Gastrocnemius medialis (tissue), 4 donors: ENCODE data around the gene SLC24A3. TPM values are rescaled to one million over a fixed set of nuclear protein-coding genes. Genes with fewer than 3 reads are reported as not detected.

ENCODE experiments used
- ATAC-seq, 2 donors: fragments of 150-250 bp; one replicate each; pipeline ENCODE4 v1.9.1; 2016
- DNase-seq, 2 donors: peaks; one replicate each; pipeline ENCODE4 v3.0.0-alpha.2; 2019
- H3K27ac ChIP-seq, 4 donors: fragments of 200-600 bp; sonication (generic); 1 replicate in 1 of 4; 2 replicates in 3 of 4; pipeline ENCODE4 v1.5.1; 2016 to 2018; ENCODE audit warnings: mild to moderate bottlenecking in 2 of 4, moderate library complexity in 1 of 4
- H3K27me3 ChIP-seq, 3 donors: fragments of 200-600 bp; sonication (generic) in 2 of 3; 1 replicate in 1 of 3; 2 replicates in 2 of 3; pipeline versions ENCODE4 v1.5.1 to v1.6.0; 2016 to 2019; ENCODE audit warnings: mild to moderate bottlenecking in 1 of 3, moderate library complexity in 1 of 3
- H3K36me3 ChIP-seq, 2 donors: fragments of 200-600 bp; sonication (generic) in 1 of 2; one replicate each; pipeline ENCODE4 v1.5.1; 2017 to 2018
- H3K4me1 ChIP-seq, 2 donors: fragments of 200-600 bp; sonication (generic) in 1 of 2; one replicate each; pipeline ENCODE4 v1.5.1; 2016 to 2017; ENCODE audit warnings: mild to moderate bottlenecking in 2 of 2
- H3K4me3 ChIP-seq, 4 donors: fragments of 200-600 bp; sonication (generic) in 3 of 4; 1 replicate in 1 of 4; 2 replicates in 3 of 4; pipeline ENCODE4 v1.5.1; 2016 to 2019; ENCODE audit warnings: mild to moderate bottlenecking in 2 of 4
- H3K9me3 ChIP-seq, 3 donors: fragments of 200-600 bp; sonication (generic) in 2 of 3; 1 replicate in 1 of 3; 2 replicates in 2 of 3; pipeline ENCODE4 v1.5.1; 2016 to 2019
- CTCF ChIP-seq, 5 experiments: fragments of 450-650 bp in 3 of 5; fragments of 200-600 bp in 2 of 5; sonication (generic) in 2 of 5; IDR thresholded peaks in 4 of 5; conservative IDR thresholded peaks in 1 of 5; 1 replicate in 4 of 5; 2 replicates in 1 of 5; pipeline ENCODE4 v1.5.1; 2016 to 2019; ENCODE audit warnings: antibody characterized with exemption in 5 of 5, mild to moderate bottlenecking in 3 of 5, moderate library complexity in 3 of 5
- POLR2A ChIP-seq, 2 donors: fragments of 450-650 bp; IDR thresholded peaks; one replicate each; pipeline ENCODE4 v1.6.1; 2017; ENCODE audit warnings: antibody characterized with exemption in 2 of 2, mild to moderate bottlenecking in 2 of 2, moderate library complexity in 2 of 2
- in situ Hi-C, 4 donors: fragments of 200-750 bp; cut with MboI; loops; one replicate each; pipeline versions ENCODE4 v1.15.0 to v1.8.0; 2017; ENCODE audit warnings: low sequenced_read_pairs in 4 of 4
- intact Hi-C: fragments of 100-400 bp; cut with DNase I; formaldehyde crosslinking; loops from one replicate; pipeline ENCODE4 v1.15.1; 2023; ENCODE audit warnings: low total_unique reads
- total RNA-seq, 4 donors: library from RNA; depleted of rRNA; stranded (reverse); fragments of >200 nt; gene quantifications; one replicate each; pipeline versions ENCODE4 v1.1.0 to v1.2.3, GENCODE V29; 2016

Gene SLC24A3
- total RNA-seq, 4 donors from 2014 or later = 3.3 to 7.8 (median 6.7) TPM

DNA sequence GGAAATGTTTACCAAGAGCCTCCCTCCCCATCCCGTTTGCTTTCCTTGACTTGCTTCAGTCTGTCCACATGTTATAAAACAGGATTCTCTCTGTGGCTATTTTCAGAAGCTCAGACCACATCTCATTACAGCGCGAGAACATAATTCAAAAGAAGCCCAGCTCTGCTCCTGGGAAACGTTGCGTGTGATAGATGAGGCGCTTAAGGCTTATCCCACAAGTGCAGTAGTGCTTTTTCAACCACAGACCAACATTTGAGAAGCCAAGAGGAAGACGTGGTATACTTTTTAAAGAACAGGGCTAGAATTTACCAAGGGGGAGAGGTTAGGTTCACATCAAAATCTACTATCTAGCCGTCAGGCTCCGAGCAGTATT, 239.5 kb downstream of the SLC24A3 start:
- H3K27ac ChIP-seq = peak overlapping the region; percentile 39 to 63 (median 51)
- ATAC-seq = peak in 1 of 2 donors; percentile 38
- intact Hi-C loops = no loop called here

DNA sequence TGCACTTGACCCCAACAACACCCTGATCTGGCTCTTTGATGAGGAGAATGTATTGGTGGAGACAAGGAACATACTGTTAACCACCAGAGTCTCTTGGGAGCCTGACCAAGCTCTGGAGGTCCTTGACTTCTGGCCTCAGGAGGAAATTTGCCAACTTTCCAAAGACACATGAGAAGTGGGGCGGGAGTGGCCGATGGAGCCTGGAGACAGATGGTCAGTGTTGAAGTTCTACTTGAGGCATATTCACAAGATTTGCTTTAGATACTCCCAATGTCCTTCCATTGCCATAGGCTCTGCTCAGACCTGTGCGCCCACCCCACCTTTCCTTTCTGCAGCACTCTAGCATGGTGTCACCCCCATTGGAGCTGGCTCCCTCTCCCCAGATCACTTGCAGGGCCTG, 241.0 kb downstream of the SLC24A3 start:
- Histone ChIP-seq H3K4me3 (no peak overlapping the region), H3K27me3 (no peaks in the 10 kb centered on the region), H3K9me3 (no peaks in the 10 kb centered on the region), H3K36me3 (no peaks in the 10 kb centered on the region), H3K4me1 (peaks cover 55 to 68% of the 10 kb centered on the region in 2 donors), H3K27ac (peak overlapping the region in 1 of 4 donors; percentile 45)
- intact Hi-C loops = no loop called here
- DNase-seq (no peak), ATAC-seq (no peak)
- in situ Hi-C loops = no loop called here
- TF ChIP-seq CTCF (IDR thresholded peaks at IDR 0.05 in 4 of 5, conservative IDR thresholded peaks at IDR 0.05 in 1 of 5) (no peak), POLR2A (IDR thresholded peaks at IDR 0.05) (no peak)

More for the DNA sequence above, 239.5 kb downstream of the SLC24A3 start:
- Histone ChIP-seq H3K9me3 (no peaks in the 10 kb centered on the region), H3K36me3 (no peaks in the 10 kb centered on the region), H3K27me3 (no peaks in the 10 kb centered on the region), H3K4me1 (peaks cover 47 to 59% of the 10 kb centered on the region in 2 donors), H3K4me3 (no peak overlapping the region)
- DNase-seq = no peak
- in situ Hi-C loops = no loop called here
- TF ChIP-seq POLR2A (IDR thresholded peaks at IDR 0.05) (no peak), CTCF (IDR thresholded peaks at IDR 0.05 in 4 of 5, conservative IDR thresholded peaks at IDR 0.05 in 1 of 5) (no peak)

- Histone ChIP-seq H3K27ac (peak overlapping the region in 1 of 4 donors; percentile 45), H3K9me3 (no peaks in the 10 kb centered on the region), H3K4me1 (peaks cover 55 to 67% of the 10 kb centered on the region in 2 donors), H3K4me3 (no peak overlapping the region), H3K36me3 (no peaks in the 10 kb centered on the region), H3K27me3 (no peaks in the 10 kb centered on the region)
- intact Hi-C loops = no loop called here
- ATAC-seq (no peak), DNase-seq (no peak)
- in situ Hi-C loops = no loop called here
- TF ChIP-seq CTCF (IDR thresholded peaks at IDR 0.05 in 4 of 5, conservative IDR thresholded peaks at IDR 0.05 in 1 of 5) (no peak), POLR2A (IDR thresholded peaks at IDR 0.05) (no peak)
These were observed 241.4 kb downstream of the SLC24A3 start for GRCh38 chr20:19453862-19454261.

GRCh38 chr20:19456595-19457395, 244.4 kb downstream of the SLC24A3 start:
- peak in 1 of 2 donors; percentile 58 for DNase-seq
- intact Hi-C loops = loop anchor here (1.0 to 2.0 kb wide), 2 partner anchors 46 to 244 kb away; partner anchors contain the start of gene SLC24A3
- Histone ChIP-seq H3K27me3 (no peaks in the 10 kb centered on the region), H3K9me3 (no peaks in the 10 kb centered on the region), H3K4me3 (no peak overlapping the region), H3K4me1 (peaks cover 37 to 51% of the 10 kb centered on the region in 2 donors), H3K36me3 (no peaks in the 10 kb centered on the region), H3K27ac (peak overlapping the region; percentile 32 to 74 (median 56))
- in situ Hi-C loops = no loop called here
- peak in 1 of 2 donors; percentile 78 for ATAC-seq
- no peak for TF ChIP-seq POLR2A (IDR thresholded peaks at IDR 0.05)

- intact Hi-C loops (loop anchor here (2.0 kb wide), 1 partner anchor 45 kb away; no protein-coding TSS in a partner anchor), in situ Hi-C loops (no loop called here)
- Histone ChIP-seq H3K9me3 (no peaks in the 10 kb centered on the region), H3K36me3 (no peaks in the 10 kb centered on the region), H3K4me1 (peaks cover 33 to 43% of the 10 kb centered on the region in 2 donors), H3K27me3 (no peaks in the 10 kb centered on the region), H3K4me3 (no peak overlapping the region), H3K27ac (peak overlapping the region in 3 of 4 donors; percentile 51 to 74 (median 60))
- ATAC-seq = peak in 1 of 2 donors; percentile 24
- TF ChIP-seq POLR2A (IDR thresholded peaks at IDR 0.05) (no peak), CTCF (IDR thresholded peaks at IDR 0.05 in 4 of 5, conservative IDR thresholded peaks at IDR 0.05 in 1 of 5) (no peak)
- no peak for DNase-seq
These were observed 245.2 kb downstream of the SLC24A3 start for GRCh38 chr20:19457611-19458010.
